Aortic smooth muscle cell (primary cell): Measurements from ENCODE around the gene KRTAP19-6. TPM values are rescaled to one million over a fixed set of nuclear protein-coding genes. Genes with fewer than 3 reads are reported as not detected.

Experiments
- total RNA-seq: library from RNA; depleted of rRNA; stranded (reverse); fragments of >200 nt; gene quantifications from 2 replicates; pipeline ENCODE4 v1.2.3, GENCODE V29; 2014

Gene KRTAP19-6
- total RNA-seq: not detected in 2 replicates

GRCh38 chr21:30541764-30542163, at the start of gene KRTAP19-6:
KRTAP19-6 (minus strand) TSS chr21:30541864; CDS start chr21:30541833, 31 bp downstream.

GRCh38 chr21:30590297-30590696, 48.6 kb upstream of the KRTAP19-6 start, which contains the start of gene KRTAP22-2:
KRTAP22-2 (minus strand) TSS chr21:30590397.

GRCh38 chr21:30561264-30561895, 19.7 kb upstream of the KRTAP19-6 start, which contains the start of gene KRTAP19-7:
KRTAP19-7 (minus strand) TSS chr21:30561314; CDS start chr21:30561289, 25 bp downstream.

GRCh38 chr21:30502041-30502440, 39.6 kb downstream of the KRTAP19-6 start, which contains the start of gene KRTAP19-5:
KRTAP19-5 (minus strand) TSS chr21:30502141; CDS start chr21:30502090, 51 bp downstream.

GRCh38 chr21:30497065-30497464, 44.6 kb downstream of the KRTAP19-6 start, which contains the start of gene KRTAP19-4:
KRTAP19-4 (minus strand) TSS chr21:30497165; CDS start chr21:30497110, 55 bp downstream.

GRCh38 chr21:30491963-30492428, 49.7 kb downstream of the KRTAP19-6 start, which contains the start of gene KRTAP19-3:
KRTAP19-3 (minus strand) TSS chr21:30492013; CDS start chr21:30491957, 56 bp downstream.

Other genes starting within 250 kb of the KRTAP19-6 start
- not detected in 2 replicates for gene KRTAP26-1, start 221.5 kb downstream of the KRTAP19-6 start, total RNA-seq
- gene KRTAP27-1, start 204.2 kb downstream of the KRTAP19-6 start, total RNA-seq: not detected in 2 replicates
- not detected in 2 replicates for gene KRTAP23-1, start 193.3 kb downstream of the KRTAP19-6 start, total RNA-seq
- gene KRTAP13-2, start 169.6 kb downstream of the KRTAP19-6 start, total RNA-seq: not detected in 2 replicates
- gene KRTAP13-1, start 145.8 kb downstream of the KRTAP19-6 start, total RNA-seq: not detected in 2 replicates
- not detected in 2 replicates for gene KRTAP13-3, start 115.9 kb downstream of the KRTAP19-6 start, total RNA-seq
- not detected in 2 replicates for gene KRTAP13-4, start 111.6 kb downstream of the KRTAP19-6 start, total RNA-seq
- not detected in 2 replicates for gene KRTAP15-1, start 101.6 kb downstream of the KRTAP19-6 start, total RNA-seq
- not detected in 2 replicates for gene KRTAP19-1, start 61.5 kb downstream of the KRTAP19-6 start, total RNA-seq
- not detected in 2 replicates for gene KRTAP19-2, start 54.4 kb downstream of the KRTAP19-6 start, total RNA-seq
- not detected in 2 replicates for gene KRTAP19-3, start 49.9 kb downstream of the KRTAP19-6 start, total RNA-seq
- not detected in 2 replicates for gene KRTAP19-4, start 44.7 kb downstream of the KRTAP19-6 start, total RNA-seq
- not detected in 2 replicates for gene KRTAP19-5, start 39.7 kb downstream of the KRTAP19-6 start, total RNA-seq
- gene KRTAP19-7, start 19.4 kb upstream of the KRTAP19-6 start, total RNA-seq: not detected in 2 replicates
- not detected in 2 replicates for gene KRTAP22-2, start 48.5 kb upstream of the KRTAP19-6 start, total RNA-seq
- not detected in 2 replicates for gene KRTAP6-3, start 50.6 kb upstream of the KRTAP19-6 start, total RNA-seq
- not detected in 2 replicates for gene KRTAP6-2, start 57.0 kb upstream of the KRTAP19-6 start, total RNA-seq
- not detected in 2 replicates for gene KRTAP22-1, start 59.2 kb upstream of the KRTAP19-6 start, total RNA-seq
- not detected in 2 replicates for gene KRTAP6-1, start 72.1 kb upstream of the KRTAP19-6 start, total RNA-seq
- not detected in 2 replicates for gene KRTAP20-1, start 74.6 kb upstream of the KRTAP19-6 start, total RNA-seq
- not detected in 2 replicates for gene KRTAP20-4, start 78.8 kb upstream of the KRTAP19-6 start, total RNA-seq
- not detected in 2 replicates for gene KRTAP20-2, start 93.3 kb upstream of the KRTAP19-6 start, total RNA-seq
- gene KRTAP20-3, start 101.0 kb upstream of the KRTAP19-6 start, total RNA-seq: not detected in 2 replicates
- gene KRTAP21-3, start 176.9 kb upstream of the KRTAP19-6 start, total RNA-seq: not detected in 2 replicates
- not detected in 2 replicates for gene KRTAP21-2, start 205.4 kb upstream of the KRTAP19-6 start, total RNA-seq
- gene KRTAP21-1, start 213.6 kb upstream of the KRTAP19-6 start, total RNA-seq: not detected in 2 replicates